H1 (cell line): Measurements from ENCODE around the gene CX3CL1. TPM values are rescaled to one million over a fixed set of nuclear protein-coding genes. Genes with fewer than 3 reads are reported as not detected.

Experiments used
- CTCF ChIA-PET: fragments of 300-600 bp; sonication (Branson Sonifier 250); formaldehyde crosslinking; loops from one replicate; lab custom pipeline; 2021; ENCODE audit not compliant: partially characterized antibody; lab: Charles Lee
- POLR2A ChIA-PET: fragments of 300-600 bp; sonication (Branson Sonifier 250); formaldehyde crosslinking; loops from one replicate; lab custom pipeline; 2021; ENCODE audit warnings: inconsistent platforms; ENCODE audit not compliant: partially characterized antibody; lab: Charles Lee
- DNase-seq, 2 experiments: peaks; one replicate each; pipeline versions ENCODE4 v3.0.0 to v3.0.0-alpha.2; 2010 to 2022; ENCODE audit warnings: low spot score in 2 of 2, low read depth in 1 of 2, mixed read lengths in 1 of 2
- FAIRE-seq: peaks from 2 replicates; lab custom pipeline; 2011; peaks lifted over from hg19 to GRCh38; lab: Jason Lieb, UNC
- H2AFZ ChIP-seq: 2 replicates; pipeline ENCODE4 v1.8.1; 2012; ENCODE audit warnings: low read length, inconsistent platforms
- H2AK5ac ChIP-seq: 2 replicates; pipeline ENCODE4 v1.6.1; 2013; ENCODE audit warnings: low read depth, low read length
- H2BK120ac ChIP-seq: replicated peaks from 2 replicates; pipeline ENCODE3; 2013; ENCODE audit warnings: low read depth, low read length, inconsistent platforms
- H2BK12ac ChIP-seq: 2 replicates; pipeline ENCODE4 v1.6.1; 2013; ENCODE audit warnings: low read depth, low read length
- H2BK15ac ChIP-seq: 2 replicates; pipeline ENCODE4 v1.6.1; 2013; ENCODE audit warnings: low read length
- H2BK20ac ChIP-seq: 2 replicates; pipeline ENCODE4 v1.6.1; 2013; ENCODE audit warnings: low read length
- H2BK5ac ChIP-seq: 2 replicates; pipeline ENCODE4 v1.6.1; 2013; ENCODE audit warnings: low read depth, low read length
- H3K14ac ChIP-seq: 2 replicates; pipeline ENCODE4 v1.6.1; 2013; ENCODE audit warnings: inconsistent platforms; ENCODE audit not compliant: insufficient read length
- H3K18ac ChIP-seq: 2 replicates; pipeline ENCODE4 v1.6.1; 2013; ENCODE audit warnings: low read length; ENCODE audit errors: extremely low read depth
- H3K23ac ChIP-seq: 2 replicates; pipeline ENCODE4 v1.6.1; 2013; ENCODE audit warnings: inconsistent platforms; ENCODE audit not compliant: insufficient read length
- H3K23me2 ChIP-seq: 2 replicates; pipeline ENCODE4 v1.6.1; 2013; ENCODE audit warnings: low read depth, low read length
- H3K27ac ChIP-seq: 2 replicates; pipeline ENCODE4 v1.6.1; 2011; ENCODE audit warnings: low read depth, low read length, inconsistent platforms
- H3K27me3 ChIP-seq, 4 experiments: replicated peaks in 1 of 4; 1 replicate in 1 of 4; 2 replicates in 3 of 4; pipeline versions ENCODE4 v1.6.1 to v1.8.1; 2011 to 2013; ENCODE audit warnings: low read length in 3 of 4, mild to moderate bottlenecking in 3 of 4, inconsistent platforms in 2 of 4, mixed read lengths in 2 of 4, moderate library complexity in 1 of 4; ENCODE audit not compliant: control insufficient read depth in 3 of 4, insufficient read depth in 3 of 4; ENCODE audit errors: extremely low read depth in 1 of 4
- H3K36me3 ChIP-seq, 4 experiments: 2 replicates each; pipeline versions ENCODE4 v1.6.1 to v1.8.1; 2011 to 2013; ENCODE audit warnings: mild to moderate bottlenecking in 4 of 4, low read length in 3 of 4, moderate library complexity in 2 of 4, control low read depth in 1 of 4, inconsistent platforms in 1 of 4; ENCODE audit not compliant: insufficient read depth in 4 of 4, control insufficient read depth in 2 of 4
- H3K4ac ChIP-seq: replicated peaks from 2 replicates; pipeline ENCODE3; 2013; ENCODE audit warnings: low read length, low read depth, mixed read lengths, inconsistent platforms; ENCODE audit not compliant: insufficient read length
- H3K4me1 ChIP-seq, 4 experiments: replicated peaks in 1 of 4; 1 replicate in 1 of 4; 2 replicates in 3 of 4; pipeline versions ENCODE4 v1.6.1 to v1.8.1; 2011 to 2013; ENCODE audit warnings: low read length in 3 of 4, inconsistent platforms in 2 of 4, mixed read lengths in 1 of 4; ENCODE audit not compliant: insufficient read depth in 4 of 4, control insufficient read depth in 3 of 4
- H3K4me2 ChIP-seq, 2 experiments: 2 replicates each; pipeline versions ENCODE4 v1.6.1 to v1.8.1; 2011 to 2013; ENCODE audit warnings: low read depth in 2 of 2, low read length in 2 of 2, control low read depth in 1 of 2, inconsistent platforms in 1 of 2, mild to moderate bottlenecking in 1 of 2; ENCODE audit not compliant: insufficient read depth in 1 of 2
- H3K4me3 ChIP-seq, 4 experiments: fragments of 200-600, 300-600 bp in 1 of 4; sonication (generic), shearing (Covaris generic), sonication (Bioruptor Twin) in 1 of 4; 2 replicates each; pipeline versions ENCODE4 v1.5.1 to v1.8.1; 2011 to 2016; ENCODE audit warnings: low read length in 4 of 4, low read depth in 3 of 4, control low read depth in 2 of 4, inconsistent platforms in 2 of 4, mild to moderate bottlenecking in 2 of 4, mixed read lengths in 1 of 4, moderate library complexity in 1 of 4; ENCODE audit not compliant: insufficient read depth in 2 of 4; ENCODE audit errors: extremely low read depth in 1 of 4
- H3K56ac ChIP-seq: replicated peaks from 2 replicates; pipeline ENCODE3; 2013; ENCODE audit warnings: low read depth, mild to moderate bottlenecking, mixed read lengths, low read length, inconsistent platforms; ENCODE audit not compliant: insufficient read length
- H3K79me1 ChIP-seq: 2 replicates; pipeline ENCODE4 v1.6.1; 2013; ENCODE audit warnings: low read depth, low read length, control low read depth
- H3K79me2 ChIP-seq, 2 experiments: 2 replicates each; pipeline versions ENCODE4 v1.6.1 to v1.8.1; 2012 to 2013; ENCODE audit warnings: low read length in 2 of 2, mild to moderate bottlenecking in 2 of 2, inconsistent platforms in 1 of 2; ENCODE audit not compliant: insufficient read depth in 2 of 2, control insufficient read depth in 1 of 2
- H3K9ac ChIP-seq, 4 experiments: replicated peaks in 1 of 4; 1 replicate in 1 of 4; 2 replicates in 3 of 4; pipeline versions ENCODE4 v1.6.1 to v1.8.1; 2011 to 2013; ENCODE audit warnings: low read depth in 3 of 4, low read length in 3 of 4, control low read depth in 2 of 4, mild to moderate bottlenecking in 2 of 4, moderate library complexity in 2 of 4, inconsistent platforms in 1 of 4; ENCODE audit errors: extremely low read depth in 1 of 4
- H3K9me3 ChIP-seq, 2 experiments: 2 replicates each; pipeline versions ENCODE4 v1.6.1 to v1.8.1; 2012 to 2013; ENCODE audit warnings: mild to moderate bottlenecking in 2 of 2, moderate library complexity in 2 of 2, control low read depth in 1 of 2, inconsistent platforms in 1 of 2, low read depth in 1 of 2, low read length in 1 of 2, mixed read lengths in 1 of 2; ENCODE audit not compliant: insufficient read depth in 2 of 2
- H4K20me1 ChIP-seq, 2 experiments: replicated peaks in 1 of 2; 2 replicates each; pipeline versions ENCODE3 to v1.8.1; 2011 to 2013; ENCODE audit warnings: inconsistent platforms in 2 of 2, low read length in 2 of 2, mild to moderate bottlenecking in 1 of 2; ENCODE audit not compliant: insufficient read depth in 2 of 2, control insufficient read depth in 1 of 2
- H4K5ac ChIP-seq: 2 replicates; pipeline ENCODE4 v1.6.1; 2013; ENCODE audit warnings: low read length, low read depth, mixed read lengths, inconsistent platforms; ENCODE audit not compliant: insufficient read length
- H4K8ac ChIP-seq: 2 replicates; pipeline ENCODE4 v1.8.0; 2013; ENCODE audit warnings: mild to moderate bottlenecking, moderate library complexity, low read length, inconsistent platforms; ENCODE audit not compliant: insufficient read depth; ENCODE audit errors: extremely low read depth
- H4K91ac ChIP-seq: replicated peaks from 2 replicates; pipeline ENCODE3; 2013; ENCODE audit warnings: low read length, mixed read lengths, inconsistent platforms; ENCODE audit not compliant: insufficient read length
- ASH2L ChIP-seq: fragments of 200-600, 300-600 bp; sonication (generic); IDR thresholded peaks from one replicate; pipeline ENCODE4 v1.7.1; 2017; ENCODE audit warnings: low read length
- BRCA1 ChIP-seq: IDR thresholded peaks from 2 replicates; pipeline ENCODE4 v1.6.1; 2012; ENCODE audit warnings: low read depth, low read length, improper control_type of control experiment
- CEBPB ChIP-seq: IDR thresholded peaks from 2 replicates; pipeline ENCODE4 v1.6.1; 2012; ENCODE audit warnings: low read depth, low read length
- CHD2 ChIP-seq: IDR thresholded peaks from 2 replicates; pipeline ENCODE4 v1.6.1; 2012; ENCODE audit warnings: low read length, improper control_type of control experiment
- EZH2 ChIP-seq: fragments of 200-600 bp; sonication (generic); IDR thresholded peaks from 2 replicates; pipeline ENCODE4 v1.7.1; 2012; ENCODE audit warnings: low read depth, mild to moderate bottlenecking, moderate library complexity, low read length, inconsistent platforms; ENCODE audit not compliant: severe bottlenecking
- FOSL1 ChIP-seq: IDR thresholded peaks from 2 replicates; pipeline ENCODE4 v1.6.1; 2011; ENCODE audit warnings: mild to moderate bottlenecking, low read depth, low read length, moderate library complexity; ENCODE audit not compliant: insufficient read depth
- KDM4A ChIP-seq: IDR thresholded peaks from one replicate; pipeline ENCODE4 v1.7.1; 2012; ENCODE audit warnings: low read depth, mild to moderate bottlenecking, moderate library complexity, low read length, inconsistent platforms; ENCODE audit not compliant: severe bottlenecking
- KDM5A ChIP-seq: fragments of 200-600 bp; IDR thresholded peaks from 2 replicates; pipeline ENCODE4 v1.7.1; 2012; ENCODE audit warnings: mild to moderate bottlenecking, low read length, inconsistent platforms, mixed read lengths
- SIX5 ChIP-seq: IDR thresholded peaks from 2 replicates; pipeline ENCODE4 v1.6.1; 2011; ENCODE audit warnings: mild to moderate bottlenecking, low read depth, low read length
- TEAD4 ChIP-seq: IDR thresholded peaks from 2 replicates; pipeline ENCODE4 v1.6.1; 2012; ENCODE audit warnings: low read depth, low read length, inconsistent platforms, mixed read lengths
- WGBS, 2 experiments: shearing (Covaris generic) in 1 of 2; methylation state at CpG; one replicate each; pipeline versions ENCODE4 v1.1.6 to v1.1.7; 2013 to 2015; ENCODE audit warnings: low lambda C conversion rate in 2 of 2, mixed read lengths in 2 of 2, inconsistent platforms in 1 of 2, low coverage in 1 of 2, missing lambda C conversion rate in 1 of 2; ENCODE audit not compliant: insufficient replicate concordance in 2 of 2, insufficient coverage in 1 of 2, insufficient read length in 1 of 2; ENCODE audit errors: extremely low coverage in 1 of 2, missing lambda C conversion rate in 1 of 2; 5-methylcytosine and 5-hydroxymethylcytosine counted together
- polyA plus RNA-seq, 7 experiments: library from polyadenylated mRNA; depleted of rRNA in 3 of 7; stranded (reverse) in 5 of 7; unstranded in 2 of 7; fragments of >200 nt in 5 of 7; fragments of 200-250 nt in 2 of 7; gene quantifications; 1 replicate in 5 of 7; 2 replicates in 1 of 7; 4 replicates in 1 of 7; pipeline versions ENCODE4 v1.2.1 to v1.2.3, GENCODE V29; 2011 to 2013; ENCODE audit warnings: missing spikeins in 2 of 7, mixed read lengths in 2 of 7
- total RNA-seq: library from RNA; stranded (reverse); fragmentation: NEBNext Ultra II Directional; extraction: Animal tissue kit (Norgen Biotek cat#: 25700); gene quantifications from 2 replicates; pipeline ENCODE4 v1.2.1, GENCODE V29; 2021

CX3CL1 gene
- total and polyA plus RNA-seq, 2 of the 8 experiments (the other 6 are each of a cell fraction or from before 2014, with no cell fraction given): 1.4 to 3.0 TPM

GRCh38 chr16:57325458-57325857, 46.8 kb upstream of the CX3CL1 start:
- no peak overlapping the region for H3K4ac ChIP-seq
- no peaks in the 10 kb centered on the region for H3K27me3 ChIP-seq
- no peak overlapping the region for H3K4me2 ChIP-seq
- H4K91ac ChIP-seq: no peak overlapping the region
- H4K5ac ChIP-seq: no peak overlapping the region
- H3K36me3 ChIP-seq: no peaks in the 10 kb centered on the region
- H3K27ac ChIP-seq: no peak overlapping the region
- H2BK12ac ChIP-seq: no peak overlapping the region
- peaks cover 0 to 4% of the 10 kb centered on the region in 2 experiments; a peak in 1 of 4 replicates for H3K9me3 ChIP-seq
- no peak overlapping the region for H4K8ac ChIP-seq
- no peak overlapping the region for H2BK5ac ChIP-seq
- no peak overlapping the region for H2BK15ac ChIP-seq
- WGBS, 2 experiments: 79% methylated on average over 1 of the region's 1 CpG; no CpG with 5 or more reads in 1 of the 2 experiments
- ChIA-PET CTCF (interaction anchor here (0.7 kb wide), 1 partner anchor 11 kb away, joined by 3 read pairs; no protein-coding TSS in a partner anchor), POLR2A (no interaction called here)
- TF ChIP-seq TEAD4: no peak
- no peak for TF ChIP-seq SIX5
- TF ChIP-seq BRCA1: no peak
- no peak for TF ChIP-seq CHD2
- no peak for TF ChIP-seq FOSL1
- TF ChIP-seq ASH2L: no peak
- no peak for TF ChIP-seq KDM5A
- TF ChIP-seq EZH2: no peak
- TF ChIP-seq KDM4A: no peak
- no peak; the same call in 1 of the 2 replicates for TF ChIP-seq CEBPB
- H3K14ac ChIP-seq: no peak overlapping the region
- no peak overlapping the region for H3K4me3 ChIP-seq
- no peak overlapping the region for H3K18ac ChIP-seq
- no peak overlapping the region for H2AK5ac ChIP-seq
- no peak overlapping the region for H2BK120ac ChIP-seq
- H3K79me1 ChIP-seq: no peaks in the 10 kb centered on the region
- H3K23ac ChIP-seq: no peak overlapping the region
- H2AFZ ChIP-seq: no peak overlapping the region
- no peaks in the 10 kb centered on the region for H3K4me1 ChIP-seq
- no peak for DNase-seq
- no peak for FAIRE-seq
- no peak overlapping the region for H3K9ac ChIP-seq
- H3K79me2 ChIP-seq: no peaks in the 10 kb centered on the region
- H3K56ac ChIP-seq: no peak overlapping the region
- no peak overlapping the region for H2BK20ac ChIP-seq
- H3K23me2 ChIP-seq: no peaks in the 10 kb centered on the region
- no peaks in the 10 kb centered on the region for H4K20me1 ChIP-seq
